Mammary epithelial cell (primary cell): ENCODE results near the gene CHAC1.

Experiments used
- EZH2 ChIP-seq: IDR thresholded peaks from 2 replicates; pipeline ENCODE4 v1.6.1; 2012; ENCODE audit warnings: low read length, inconsistent platforms, borderline replicate concordance
- TF ChIP-seq, protein P1 (sequence below), 2 donors: IDR thresholded peaks in 1 of 2; conservative IDR thresholded peaks in 1 of 2; 2 replicates each; pipeline ENCODE4 v1.5.1; 2011 to 2012; ENCODE audit warnings: inconsistent platforms in 2 of 2, low read length in 2 of 2, mild to moderate bottlenecking in 2 of 2, control low read depth in 1 of 2, low read depth in 1 of 2; ENCODE audit not compliant: insufficient read depth in 1 of 2; ENCODE audit errors: extremely low read depth in 1 of 2

DNA sequence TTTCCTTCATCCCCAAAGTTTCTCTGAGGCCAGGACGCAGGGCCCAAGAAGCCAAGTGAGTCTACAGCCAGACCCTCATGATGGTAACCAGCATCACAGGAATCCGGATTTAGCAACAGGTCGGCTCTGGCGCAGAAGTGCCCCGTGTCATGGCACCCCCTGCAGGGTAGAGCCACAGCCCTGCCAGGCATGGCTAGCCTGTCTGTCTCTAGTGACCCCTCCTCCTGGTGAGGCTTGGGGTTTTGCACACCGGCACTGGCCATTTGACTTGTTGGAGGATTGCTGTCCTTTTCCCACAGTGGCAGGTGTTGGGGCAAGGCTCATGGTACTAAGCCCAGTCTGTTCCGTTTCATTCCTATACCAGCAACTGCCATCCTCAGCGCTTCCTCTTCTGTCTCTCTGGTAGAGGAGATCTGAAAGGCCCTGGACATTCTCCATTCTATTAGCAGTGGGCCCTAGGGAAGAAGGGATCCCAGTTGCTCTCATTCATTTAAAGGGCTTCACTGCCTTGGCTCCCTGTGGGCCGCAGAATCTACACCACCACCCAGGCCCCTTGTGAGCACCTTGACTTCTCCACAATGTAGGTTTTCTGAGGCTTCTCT is 9.4 kb upstream of the CHAC1 start:
- TF ChIP-seq, protein P1, sequence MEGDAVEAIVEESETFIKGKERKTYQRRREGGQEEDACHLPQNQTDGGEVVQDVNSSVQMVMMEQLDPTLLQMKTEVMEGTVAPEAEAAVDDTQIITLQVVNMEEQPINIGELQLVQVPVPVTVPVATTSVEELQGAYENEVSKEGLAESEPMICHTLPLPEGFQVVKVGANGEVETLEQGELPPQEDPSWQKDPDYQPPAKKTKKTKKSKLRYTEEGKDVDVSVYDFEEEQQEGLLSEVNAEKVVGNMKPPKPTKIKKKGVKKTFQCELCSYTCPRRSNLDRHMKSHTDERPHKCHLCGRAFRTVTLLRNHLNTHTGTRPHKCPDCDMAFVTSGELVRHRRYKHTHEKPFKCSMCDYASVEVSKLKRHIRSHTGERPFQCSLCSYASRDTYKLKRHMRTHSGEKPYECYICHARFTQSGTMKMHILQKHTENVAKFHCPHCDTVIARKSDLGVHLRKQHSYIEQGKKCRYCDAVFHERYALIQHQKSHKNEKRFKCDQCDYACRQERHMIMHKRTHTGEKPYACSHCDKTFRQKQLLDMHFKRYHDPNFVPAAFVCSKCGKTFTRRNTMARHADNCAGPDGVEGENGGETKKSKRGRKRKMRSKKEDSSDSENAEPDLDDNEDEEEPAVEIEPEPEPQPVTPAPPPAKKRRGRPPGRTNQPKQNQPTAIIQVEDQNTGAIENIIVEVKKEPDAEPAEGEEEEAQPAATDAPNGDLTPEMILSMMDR (conservative IDR thresholded peaks at IDR 0.05 in 1 of 2, IDR thresholded peaks at IDR 0.05 in 1 of 2; ENCODE audit: extremely low read depth in 1 of 2, insufficient read depth in 1 of 2, low read depth in 1 of 2, low read length in 2 of 2): no peak
- no peak for TF ChIP-seq EZH2
